Measurements from ENCODE around the gene EFR3B.
"Not testable (repeated sequence)": the region's sequence is repeated elsewhere in the genome, so short reads cannot be mapped to it uniquely, and the experiment has no call there.

EFR3B gene

DNA sequence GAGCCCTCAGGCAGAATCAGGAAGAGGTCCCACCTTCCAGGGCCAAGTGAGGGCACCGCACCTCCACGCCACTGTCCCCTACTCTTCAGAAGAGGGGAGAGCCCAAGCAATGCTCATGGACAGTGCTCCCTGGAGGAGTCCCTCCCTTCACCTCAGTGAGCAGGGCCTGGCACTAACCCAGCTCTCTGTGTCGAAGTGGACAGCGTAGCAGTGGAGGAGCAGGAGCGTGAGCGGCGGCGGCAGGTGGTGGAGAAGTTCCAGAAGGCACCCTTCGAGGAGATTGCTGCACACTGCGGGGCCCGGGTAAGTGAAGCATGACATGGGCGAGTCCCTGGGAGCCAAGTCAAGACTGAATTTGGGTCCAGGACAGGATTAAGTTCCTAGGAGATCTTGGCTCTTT, 109.8 kb downstream of the EFR3B start:
- TF ChIP-seq ZNF274 (IDR thresholded peaks at IDR 0.05; ENCODE audit: low read depth, low read length) = no peak
- H3K4me3 ChIP-seq (ENCODE audit: low read length) = no peak overlapping the region

DNA sequence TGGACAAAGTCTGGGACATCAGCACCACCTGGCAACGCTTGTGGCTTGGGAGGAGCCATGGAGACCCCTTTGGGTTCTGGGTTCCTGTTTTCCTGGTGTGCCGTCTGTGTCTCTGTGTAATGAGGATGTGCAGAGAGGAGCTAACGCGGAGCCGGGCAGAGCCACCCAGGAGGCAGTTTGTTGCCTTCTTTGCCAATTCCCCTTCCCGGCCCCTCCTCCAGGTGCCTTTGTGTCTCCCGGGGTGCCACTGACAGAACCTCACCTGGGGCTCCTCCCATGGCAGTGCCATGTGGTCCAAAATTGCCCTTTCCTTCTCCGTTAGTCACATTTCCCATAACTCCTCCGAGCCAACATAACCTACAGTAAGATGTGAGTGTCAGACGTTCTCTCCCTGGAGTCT, 113.5 kb downstream of the EFR3B start:
- TF ChIP-seq ZNF274 (IDR thresholded peaks at IDR 0.05; ENCODE audit: low read depth, low read length) = no peak
- H3K4me3 ChIP-seq (ENCODE audit: low read length) = no peak overlapping the region

DNA sequence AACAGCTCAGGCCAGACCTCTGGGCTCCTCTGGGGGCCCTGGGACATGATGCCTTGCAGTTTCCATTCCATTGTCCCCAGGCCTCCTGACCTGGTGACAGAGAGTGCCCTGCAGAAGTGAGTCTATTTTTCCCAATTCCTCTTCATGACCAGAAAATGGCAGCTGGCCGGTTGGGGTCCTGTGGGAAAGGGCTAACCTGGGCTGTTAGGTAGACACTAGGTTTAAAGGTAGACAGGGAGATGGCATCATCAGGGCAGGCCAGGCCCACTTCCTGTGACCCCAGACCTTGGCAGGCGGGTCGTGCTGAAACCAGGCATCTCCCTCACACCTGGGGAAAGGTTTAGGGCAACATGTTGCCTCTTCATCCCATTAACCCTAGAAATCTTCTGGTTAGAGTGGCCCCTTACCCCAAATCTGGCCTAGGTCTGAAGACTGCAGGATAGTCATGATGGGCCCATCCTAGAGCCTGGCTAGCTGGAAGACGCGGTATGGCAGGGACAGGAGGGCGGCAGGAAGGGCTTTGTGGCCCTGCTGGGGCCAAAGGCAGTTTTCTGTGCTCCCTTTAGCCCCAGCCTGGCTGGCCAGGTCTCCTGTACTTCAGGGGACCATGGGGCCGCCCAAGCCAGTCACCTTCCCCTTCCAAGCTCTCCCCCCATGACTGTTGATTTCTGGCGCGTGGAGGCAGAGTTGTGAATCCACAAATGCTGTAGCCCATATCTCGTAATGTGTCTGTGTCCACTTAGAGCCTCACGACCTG, 116.4 kb downstream of the EFR3B start:
- TF ChIP-seq ZNF274 (IDR thresholded peaks at IDR 0.05; ENCODE audit: low read depth, low read length) = no peak
- H3K4me3 ChIP-seq (ENCODE audit: low read length) = no peak overlapping the region

DNA sequence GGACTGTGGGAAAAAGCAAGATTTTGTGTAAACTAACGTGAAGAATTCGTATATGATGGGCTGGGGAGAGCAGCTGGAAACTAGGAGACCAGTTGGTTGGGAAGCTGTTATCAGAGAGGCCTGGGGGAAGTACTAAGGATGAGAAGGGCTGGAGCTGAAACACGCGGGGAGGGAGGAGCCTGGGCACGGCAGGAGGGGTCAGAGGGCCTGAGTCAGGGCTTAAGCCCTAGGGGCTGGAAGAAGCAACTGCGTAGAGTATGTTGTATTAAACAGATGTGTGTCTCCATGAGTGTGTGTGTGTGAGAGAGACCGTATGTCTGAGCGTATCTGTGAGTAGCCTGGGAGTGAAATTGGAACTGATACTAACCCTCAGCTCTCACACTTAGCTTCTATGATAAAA, 118.1 kb downstream of the EFR3B start:
- no peak overlapping the region for H3K4me3 ChIP-seq (ENCODE audit: low read length)
- no peak for TF ChIP-seq ZNF274 (IDR thresholded peaks at IDR 0.05; ENCODE audit: low read depth, low read length)

DNA sequence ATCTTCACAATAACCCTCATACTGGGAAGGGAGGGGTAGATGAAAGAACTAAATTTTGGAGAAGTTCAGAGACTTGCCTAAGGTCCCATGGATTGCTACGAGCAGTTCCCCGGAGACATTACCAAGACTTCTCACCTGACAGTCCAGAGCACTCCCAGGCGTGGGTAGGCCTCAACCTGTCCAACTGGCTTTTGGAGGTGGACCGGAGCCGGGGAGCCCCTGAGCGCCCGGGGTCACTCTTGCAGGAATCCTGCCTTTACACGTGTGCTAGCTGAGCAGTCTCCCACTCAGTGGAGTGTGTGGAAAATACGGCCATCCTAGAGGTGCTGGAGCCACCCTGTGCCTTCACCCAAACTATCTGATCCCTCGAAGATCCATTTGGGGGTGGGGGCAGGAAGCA, 118.5 kb downstream of the EFR3B start:
- TF ChIP-seq ZNF274 (IDR thresholded peaks at IDR 0.05; ENCODE audit: low read depth, low read length) = no peak
- no peak overlapping the region for H3K4me3 ChIP-seq (ENCODE audit: low read length)

DNA sequence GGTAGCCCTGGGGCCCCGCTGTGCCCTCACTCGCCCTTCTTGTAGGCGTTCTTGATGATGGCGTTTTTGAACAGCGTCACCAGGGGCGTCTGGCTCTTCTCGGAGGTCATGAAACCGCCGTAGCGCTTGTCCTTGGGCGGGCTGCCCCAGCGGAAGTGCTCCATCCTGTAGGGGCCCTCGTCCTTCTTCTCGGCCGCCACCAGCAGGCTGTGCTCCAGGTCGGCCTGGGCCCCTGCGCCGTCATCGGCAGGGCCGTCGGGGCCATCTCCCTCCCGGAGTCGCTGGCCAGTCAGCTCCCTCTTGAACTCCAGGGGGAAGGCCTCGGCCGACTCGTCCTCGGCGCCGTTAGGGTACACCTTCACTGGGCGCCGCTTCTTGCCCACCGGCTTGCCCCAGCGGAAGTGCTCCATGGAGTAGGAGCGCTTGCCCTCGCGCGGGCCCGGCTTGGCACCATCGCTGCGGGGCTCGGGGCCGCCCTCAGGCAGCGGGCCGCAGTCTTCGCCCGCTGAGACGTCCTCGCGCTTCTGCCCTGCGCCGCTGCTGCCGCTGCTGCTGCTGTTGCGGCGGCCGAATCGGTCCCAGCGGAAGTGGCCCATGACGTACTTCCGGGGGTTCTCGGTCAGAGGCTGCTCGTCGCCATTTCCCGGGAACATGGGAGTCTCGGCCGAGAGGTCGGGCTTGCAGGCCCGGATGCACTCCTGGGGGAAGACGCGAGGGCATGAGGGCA, 119.3 kb downstream of the EFR3B start:
- H3K4me3 ChIP-seq (ENCODE audit: low read length) = peak overlapping the region; percentile 15; the same call in 1 of the 2 replicates
- TF ChIP-seq ZNF274 (IDR thresholded peaks at IDR 0.05; ENCODE audit: low read depth, low read length) = no peak

DNA sequence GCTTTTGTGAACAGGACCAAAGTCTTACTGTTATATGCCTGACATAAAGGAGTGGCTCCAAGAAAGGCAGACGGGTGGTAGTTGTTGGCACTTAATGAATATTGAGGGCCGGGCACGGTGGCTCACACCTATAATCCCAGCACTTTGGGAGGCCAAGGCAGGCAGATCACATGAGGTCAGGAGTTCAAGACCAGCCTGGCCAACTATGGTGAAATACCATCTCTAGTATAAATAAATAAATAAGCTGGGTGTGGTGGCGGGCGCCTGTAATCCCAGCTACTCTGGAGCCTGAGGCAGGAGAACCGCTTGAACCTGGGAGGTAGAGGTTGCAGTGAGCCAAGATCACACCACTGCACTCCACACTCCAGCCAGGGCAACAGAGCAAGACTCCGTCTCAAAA, 120.2 kb downstream of the EFR3B start:
- not testable (repeated sequence) for H3K4me3 ChIP-seq (ENCODE audit: low read length)

DNA sequence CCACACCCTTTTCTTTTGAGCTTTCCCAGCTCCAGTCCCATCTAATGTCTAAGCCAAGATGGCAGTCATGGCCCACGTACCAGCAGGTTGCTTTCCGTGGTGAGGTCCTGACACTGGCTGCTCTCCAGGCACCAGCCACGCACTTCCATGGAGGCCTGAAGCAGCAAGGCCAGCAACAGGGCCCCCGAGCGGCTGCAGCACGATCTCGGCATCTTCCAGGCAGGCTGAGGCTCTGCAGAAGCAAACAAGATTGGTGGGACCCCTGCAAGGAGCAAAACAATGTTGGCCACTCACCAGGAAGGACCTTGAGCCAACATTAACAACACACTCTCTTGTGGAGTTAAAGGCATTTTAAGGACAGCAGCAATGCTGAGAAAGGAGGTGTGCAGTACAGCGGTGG, 122.7 kb downstream of the EFR3B start:
- no peak for TF ChIP-seq ZNF274 (IDR thresholded peaks at IDR 0.05; ENCODE audit: low read depth, low read length)

DNA sequence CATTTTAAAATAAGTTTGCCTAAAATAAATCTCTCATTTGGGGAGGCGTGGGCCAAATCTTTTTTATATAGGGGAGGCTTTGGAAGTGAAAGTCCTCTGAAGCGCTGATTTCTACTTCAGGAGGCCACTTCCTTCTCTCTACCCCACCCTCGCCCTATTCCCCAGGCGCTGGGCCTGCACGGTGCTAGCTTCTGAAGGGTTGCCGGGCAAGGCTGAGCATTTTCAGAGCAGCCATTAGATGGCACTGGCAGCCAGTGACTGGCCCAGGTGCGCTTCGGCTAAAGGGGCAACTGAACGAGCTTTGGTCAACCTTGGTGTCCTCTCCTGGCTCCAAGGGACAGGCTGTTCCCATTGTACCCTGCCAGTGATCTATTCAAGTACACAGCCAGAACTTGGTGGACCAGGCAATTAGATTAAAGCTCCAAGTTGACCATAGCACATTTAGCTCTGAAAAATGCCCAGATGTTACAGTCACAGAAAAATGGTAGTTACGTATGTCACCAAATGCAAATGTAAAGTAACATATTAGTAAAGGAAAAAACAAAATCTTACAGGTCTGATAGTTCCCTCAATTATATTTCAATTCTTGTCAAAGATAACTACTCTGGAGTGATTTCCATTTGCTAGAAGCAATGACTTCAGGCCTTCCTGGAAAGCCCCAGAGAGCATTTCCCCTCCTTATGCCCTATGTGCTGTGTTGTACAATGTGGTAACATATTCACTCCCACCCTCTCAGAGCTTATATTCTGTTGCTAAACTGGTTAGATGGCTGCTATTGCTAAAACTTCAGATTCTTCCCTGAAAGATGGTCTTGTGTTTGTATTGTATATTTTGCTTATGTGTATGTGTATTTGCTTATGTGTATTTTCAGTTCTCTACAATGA, 124.4 kb downstream of the EFR3B start:
- no peak overlapping the region for H3K4me3 ChIP-seq (ENCODE audit: low read length)
- no peak for TF ChIP-seq ZNF274 (IDR thresholded peaks at IDR 0.05; ENCODE audit: low read depth, low read length)

More for the DNA sequence above, 122.7 kb downstream of the EFR3B start:
- no peak overlapping the region for H3K4me3 ChIP-seq (ENCODE audit: low read length)

DNA sequence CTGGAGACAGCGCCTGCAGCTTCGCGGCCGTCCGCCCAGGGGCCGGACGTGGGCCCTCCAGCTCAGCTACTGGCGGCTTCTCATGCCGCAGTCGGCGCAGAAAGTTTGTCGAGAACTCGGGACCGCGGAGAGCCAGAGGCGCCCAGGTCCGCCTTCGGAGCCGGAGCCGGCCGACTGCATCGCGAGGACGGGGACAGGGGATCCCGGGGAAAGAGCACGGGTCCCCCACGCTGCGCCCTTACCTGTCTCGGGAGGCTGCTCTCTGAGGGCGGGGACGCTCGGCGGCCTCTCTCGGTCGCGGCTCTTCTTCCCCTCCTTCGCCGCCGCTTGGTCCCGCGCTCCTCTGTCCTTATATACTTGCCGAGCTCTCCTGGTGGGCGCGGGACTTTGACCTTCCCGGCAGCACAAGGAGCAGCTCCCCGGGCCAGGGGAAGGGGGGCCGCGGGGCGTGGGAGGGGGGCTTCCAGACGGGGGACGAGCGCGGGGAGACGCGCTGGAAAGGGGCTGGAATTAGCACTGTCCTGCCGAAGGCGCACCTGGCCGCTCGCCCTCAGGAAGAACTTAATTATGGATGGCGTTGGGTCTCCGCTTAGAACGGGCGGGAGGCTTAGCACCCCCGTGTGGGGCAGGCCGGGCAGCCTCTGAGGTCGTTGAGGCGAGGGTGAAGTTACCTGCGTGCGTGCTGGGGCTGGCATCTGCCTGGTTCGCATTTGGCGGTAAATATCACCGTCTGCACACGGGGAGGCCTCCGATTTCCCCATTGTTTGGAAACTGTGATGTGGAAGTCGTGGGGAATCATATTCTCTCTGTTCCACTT, 126.6 kb downstream of the EFR3B start, which contains the start of gene POMC:
Gene POMC, minus strand, starts transcription at position 325 of the 817 bp plus-strand sequence. CDS start 3,808 bp downstream, outside the sequence.
- TF ChIP-seq ZNF274 (IDR thresholded peaks at IDR 0.05; ENCODE audit: low read depth, low read length) = no peak
- peak within 1 kb of the TSS; percentile 49; the same call in 1 of the 2 replicates for H3K4me3 ChIP-seq (ENCODE audit: low read length)

DNA sequence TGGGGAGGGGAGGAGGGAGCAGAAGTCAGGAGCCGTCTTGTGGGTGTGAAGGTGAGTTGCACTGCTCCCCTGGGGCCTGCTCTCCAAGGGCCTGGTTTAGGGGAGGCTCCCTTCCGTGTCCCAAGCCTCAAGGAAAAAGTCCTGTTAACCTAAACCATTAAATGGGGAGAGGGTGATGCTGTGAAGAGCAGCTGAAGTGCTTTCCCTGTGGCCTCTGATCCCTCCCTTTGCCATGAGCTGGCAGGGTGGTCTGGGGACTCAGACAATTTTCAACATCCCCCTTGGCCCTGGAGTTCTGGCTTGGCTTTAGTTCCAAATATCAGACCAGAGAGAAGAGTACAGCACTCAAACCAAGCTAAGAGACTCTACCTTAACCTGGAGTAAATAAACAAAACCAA, 127.2 kb downstream of the EFR3B start:
- no peak overlapping the region for H3K4me3 ChIP-seq (ENCODE audit: low read length)

DNA sequence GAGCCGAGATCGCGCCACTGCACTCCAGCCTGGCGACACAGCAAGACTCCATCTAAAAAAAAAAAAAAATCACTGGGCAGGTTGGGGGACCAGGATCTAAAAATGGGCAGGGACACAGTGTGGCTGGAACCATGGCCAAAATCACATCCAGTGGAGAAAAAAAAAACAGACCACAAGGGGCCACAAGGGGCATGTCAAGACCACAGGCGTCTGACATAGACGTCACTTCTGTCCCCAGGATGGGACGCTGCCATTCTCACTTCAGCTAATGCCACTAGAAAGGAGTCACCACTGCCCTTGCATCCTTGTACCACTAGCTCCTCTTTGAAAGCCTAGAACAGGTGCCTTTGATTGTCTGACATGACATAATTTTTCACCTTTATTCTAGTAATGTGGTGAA, 129.0 kb downstream of the EFR3B start:
- H3K4me3 ChIP-seq (ENCODE audit: low read length) = no peak overlapping the region
- TF ChIP-seq ZNF274 (IDR thresholded peaks at IDR 0.05; ENCODE audit: low read depth, low read length) = no peak

More for the DNA sequence above, 127.2 kb downstream of the EFR3B start:
- TF ChIP-seq ZNF274 (IDR thresholded peaks at IDR 0.05; ENCODE audit: low read depth, low read length) = no peak

DNA sequence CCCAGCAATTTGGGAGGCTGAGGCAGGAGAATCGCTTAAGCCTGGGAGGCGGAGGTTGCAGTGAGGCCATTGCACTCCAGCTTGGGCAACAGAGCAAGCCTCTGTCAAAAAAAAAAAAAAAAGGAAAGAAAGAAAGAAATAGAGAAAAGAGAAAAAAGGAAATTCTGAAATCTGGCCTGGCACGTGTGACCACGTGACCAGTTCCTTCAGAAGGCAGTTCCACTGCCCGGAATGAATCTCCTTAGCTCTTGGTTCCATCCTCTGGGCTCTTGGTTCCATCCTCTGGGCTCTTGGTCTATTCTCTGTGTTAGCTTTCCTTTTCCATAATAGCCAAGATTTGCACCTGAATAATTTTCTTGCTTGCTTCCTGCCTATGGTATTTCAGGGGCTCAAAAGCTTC, 131.8 kb downstream of the EFR3B start:
- no peak for TF ChIP-seq ZNF274 (IDR thresholded peaks at IDR 0.05; ENCODE audit: low read depth, low read length)
- H3K4me3 ChIP-seq (ENCODE audit: low read length) = no peak overlapping the region
